T-cell (primary cell): Measurements from ENCODE around the gene KRTAP5-5. TPM values are rescaled to one million over a fixed set of nuclear protein-coding genes. Genes with fewer than 3 reads are reported as not detected.
"Not testable (repeated sequence)": the region's sequence is repeated elsewhere in the genome, so short reads cannot be mapped to it uniquely, and the experiment has no call there.

Experiments
- ATAC-seq, 4 experiments: fragments of 200-7000 bp in 3 of 4; fragments of 150-1000 bp in 1 of 4; cut with Tn5 transposase; replicated peaks in 1 of 4; 1 replicate in 3 of 4; 2 replicates in 1 of 4; pipeline ENCODE4 v1.10.0; 2021; ENCODE audit warnings: moderate library complexity in 3 of 4, mild to moderate bottlenecking in 2 of 4, moderate number of reproducible peaks in 1 of 4
- CTCF ChIA-PET, 2 donors: fragments of 300-600 bp; sonication (Branson Sonifier 250); formaldehyde crosslinking; loops; one replicate each; lab custom pipeline; 2022; ENCODE audit warnings: antibody characterized with exemption in 2 of 2; lab: Charles Lee
- POLR2A ChIA-PET, 2 donors: fragments of 300-600 bp; sonication (Branson Sonifier 250); formaldehyde crosslinking; loops; one replicate each; lab custom pipeline; 2022; ENCODE audit warnings: antibody characterized with exemption in 2 of 2; lab: Charles Lee
- DNase-seq, 35 experiments: peaks; one replicate each; pipeline versions ENCODE4 v3.0.0 to v3.0.0-alpha.2; 2013 to 2023
- H3K27ac ChIP-seq: one replicate; pipeline ENCODE4 v1.5.1; 2013; ENCODE audit warnings: low read length
- H3K27me3 ChIP-seq, 2 experiments: replicated peaks in 1 of 2; 1 replicate in 1 of 2; 2 replicates in 1 of 2; pipeline versions ENCODE4 v1.6.1 to v1.7.0; 2013; ENCODE audit warnings: low read length in 1 of 2, mixed read lengths in 1 of 2; ENCODE audit not compliant: control insufficient read depth in 2 of 2, insufficient read depth in 2 of 2; ENCODE audit errors: extremely low read depth in 1 of 2
- H3K36me3 ChIP-seq, 2 donors: 1 replicate in 1 of 2; 2 replicates in 1 of 2; pipeline versions ENCODE4 v1.6.1 to v1.7.0; 2013; ENCODE audit warnings: low read length in 1 of 2; ENCODE audit not compliant: control insufficient read depth in 2 of 2, insufficient read depth in 1 of 2; ENCODE audit errors: extremely low read depth in 1 of 2
- H3K4me1 ChIP-seq, 2 experiments: 1 replicate in 1 of 2; 2 replicates in 1 of 2; pipeline versions ENCODE4 v1.6.1 to v1.7.0; 2013; ENCODE audit warnings: low read length in 2 of 2, mixed read lengths in 1 of 2; ENCODE audit not compliant: insufficient read depth in 2 of 2, control insufficient read depth in 1 of 2; ENCODE audit errors: extremely low read depth in 1 of 2
- H3K4me3 ChIP-seq, 2 donors: 1 replicate in 1 of 2; 2 replicates in 1 of 2; pipeline versions ENCODE4 v1.5.1 to v1.7.0; 2013; ENCODE audit warnings: mild to moderate bottlenecking in 2 of 2, low read length in 1 of 2, moderate library complexity in 1 of 2; ENCODE audit not compliant: control insufficient read depth in 1 of 2; ENCODE audit errors: extremely low read depth in 1 of 2
- H3K9me3 ChIP-seq: 2 replicates; pipeline ENCODE4 v1.7.0; 2013
- H3K27ac Mint-ChIP-seq, 2 donors: one replicate each; pipeline ENCODE4 v1.8.0; 2020 to 2021; ENCODE audit warnings: mild to moderate bottlenecking in 2 of 2, mixed read lengths in 2 of 2
- H3K27me3 Mint-ChIP-seq, 2 donors: one replicate each; pipeline ENCODE4 v1.8.0; 2021 to 2022; ENCODE audit warnings: mixed read lengths in 2 of 2
- H3K36me3 Mint-ChIP-seq: one replicate; pipeline ENCODE4 v1.8.0; 2021; ENCODE audit warnings: mixed read lengths
- H3K4me1 Mint-ChIP-seq, 3 donors: one replicate each; pipeline ENCODE4 v1.8.0; 2020 to 2022; ENCODE audit warnings: mixed read lengths in 3 of 3, mild to moderate bottlenecking in 1 of 3
- H3K4me3 Mint-ChIP-seq, 3 donors: one replicate each; pipeline ENCODE4 v1.8.0; 2020 to 2022; ENCODE audit warnings: mild to moderate bottlenecking in 3 of 3, mixed read lengths in 3 of 3, moderate library complexity in 3 of 3
- H3K9me3 Mint-ChIP-seq, 3 donors: one replicate each; pipeline ENCODE4 v1.8.0; 2020 to 2022; ENCODE audit warnings: mixed read lengths in 3 of 3
- WGBS: methylation state at CpG from one replicate; pipeline ENCODE4 v1.1.5; 2013; ENCODE audit warnings: missing lambda C conversion rate; ENCODE audit not compliant: insufficient coverage; 5-methylcytosine and 5-hydroxymethylcytosine counted together
- total RNA-seq, 35 experiments: library from RNA in 6 of 35; stranded (reverse) in 6 of 35; fragments of 120-200 nt in 1 of 35; gene quantifications; one replicate each; pipeline versions ENCODE4 v1.2.1 to v1.2.4 and lab custom pipeline; 2013 to 2026

Gene KRTAP5-5
- total RNA-seq, 5 donors from 2014 or later (not counting 1 experiment from before 2014, with no cell fraction given), result not detected

GRCh38 chr11:1667906-1668305 is 38.3 kb downstream of the KRTAP5-5 start:
- 57% methylated on average over 15 of the region's 16 CpGs for WGBS
- POLR2A ChIA-PET, result no interaction called here
- Histone ChIP-seq H3K4me3 (no peak overlapping the region), H3K4me1 (peaks cover 0 to 4% of the 10 kb centered on the region in 2 experiments), H3K27ac (no peak overlapping the region), H3K9me3 (no peaks in the 10 kb centered on the region), H3K36me3 (no peaks in the 10 kb centered on the region), H3K27me3 (peaks cover 0 to 40% of the 10 kb centered on the region in 2 experiments)
- ATAC-seq, result no peak
- peaks cover 0 to 4% (median 2%) of the 10 kb centered on the region in 3 donors for H3K4me1 Mint-ChIP-seq
- no peaks in the 10 kb centered on the region for H3K36me3 Mint-ChIP-seq
- peaks cover 16 to 26% of the 10 kb centered on the region in 2 donors for H3K27me3 Mint-ChIP-seq
- peak overlapping the region in 1 of 2 donors; percentile 46 for H3K27ac Mint-ChIP-seq
- CTCF ChIA-PET, result no interaction called here
- H3K9me3 Mint-ChIP-seq, result no peaks in the 10 kb centered on the region
- no peak overlapping the region for H3K4me3 Mint-ChIP-seq
- no peak for DNase-seq

GRCh38 chr11:1668911-1669473 is 39.4 kb downstream of the KRTAP5-5 start:
- ATAC-seq (peak in 1 of 4 experiments; percentile 28), DNase-seq (no peak)
- no peaks in the 10 kb centered on the region for H3K9me3 Mint-ChIP-seq
- H3K36me3 Mint-ChIP-seq, result no peaks in the 10 kb centered on the region
- H3K27ac Mint-ChIP-seq, result no peak overlapping the region
- H3K27me3 Mint-ChIP-seq, result peaks cover 16 to 26% of the 10 kb centered on the region in 2 donors
- peaks cover 0 to 4% (median 2%) of the 10 kb centered on the region in 3 donors for H3K4me1 Mint-ChIP-seq
- 2% methylated on average over 8 of the region's 13 CpGs for WGBS
- Histone ChIP-seq H3K4me1 (peaks cover 0 to 4% of the 10 kb centered on the region in 2 experiments), H3K36me3 (no peaks in the 10 kb centered on the region), H3K9me3 (no peaks in the 10 kb centered on the region), H3K4me3 (no peak overlapping the region), H3K27me3 (peaks cover 0 to 40% of the 10 kb centered on the region in 2 experiments), H3K27ac (no peak overlapping the region)
- H3K4me3 Mint-ChIP-seq, result no peak overlapping the region
- ChIA-PET CTCF (no interaction called here), POLR2A (no interaction called here)

DNA sequence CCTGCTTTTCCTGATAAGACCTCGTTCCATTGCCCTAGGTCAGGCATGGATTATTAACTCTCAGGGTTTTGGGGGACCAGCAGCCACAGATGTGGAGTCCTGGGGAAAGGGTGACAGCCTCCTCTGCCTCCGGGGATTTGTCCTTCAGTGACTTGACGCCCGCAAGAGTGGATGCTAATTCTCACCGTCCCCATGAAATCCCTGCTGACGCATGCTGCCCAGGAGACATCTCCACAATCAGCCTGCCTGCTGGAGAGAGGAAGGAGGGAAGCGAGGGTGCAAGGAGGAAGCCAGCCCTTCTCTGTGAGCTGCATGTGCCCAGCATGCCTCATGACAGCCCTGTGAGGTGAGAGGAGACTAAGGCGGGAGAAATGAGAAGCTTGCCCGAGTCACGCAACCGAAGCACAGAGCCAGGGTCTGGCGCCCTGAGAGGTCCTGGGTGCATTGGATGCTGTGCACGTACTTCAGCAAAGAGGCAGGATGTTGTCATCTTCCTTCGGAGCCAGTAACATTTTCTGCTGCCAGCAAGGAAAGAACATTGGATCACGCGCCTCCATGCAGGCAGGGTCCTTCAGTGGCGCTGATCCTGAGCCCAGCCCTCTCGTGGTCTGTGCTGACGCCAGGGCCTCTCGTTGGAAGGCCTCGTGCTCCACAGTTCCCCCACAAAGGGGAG is 40.1 kb downstream of the KRTAP5-5 start:
- Histone ChIP-seq H3K27ac (no peak overlapping the region), H3K4me1 (peaks cover 0 to 4% of the 10 kb centered on the region in 2 experiments), H3K4me3 (no peak overlapping the region), H3K36me3 (no peaks in the 10 kb centered on the region), H3K27me3 (peaks cover 0 to 45% of the 10 kb centered on the region in 2 experiments), H3K9me3 (no peaks in the 10 kb centered on the region)
- no peak overlapping the region for H3K27ac Mint-ChIP-seq
- WGBS, result 57% methylated on average over 19 of the region's 21 CpGs
- CTCF ChIA-PET, result no interaction called here
- H3K4me3 Mint-ChIP-seq, result no peak overlapping the region
- POLR2A ChIA-PET, result no interaction called here
- H3K9me3 Mint-ChIP-seq, result no peaks in the 10 kb centered on the region
- peaks cover 0 to 4% (median 2%) of the 10 kb centered on the region in 3 donors for H3K4me1 Mint-ChIP-seq
- no peaks in the 10 kb centered on the region for H3K36me3 Mint-ChIP-seq
- peaks cover 16 to 33% of the 10 kb centered on the region in 2 donors for H3K27me3 Mint-ChIP-seq
- ATAC-seq (no peak), DNase-seq (no peak)

DNA sequence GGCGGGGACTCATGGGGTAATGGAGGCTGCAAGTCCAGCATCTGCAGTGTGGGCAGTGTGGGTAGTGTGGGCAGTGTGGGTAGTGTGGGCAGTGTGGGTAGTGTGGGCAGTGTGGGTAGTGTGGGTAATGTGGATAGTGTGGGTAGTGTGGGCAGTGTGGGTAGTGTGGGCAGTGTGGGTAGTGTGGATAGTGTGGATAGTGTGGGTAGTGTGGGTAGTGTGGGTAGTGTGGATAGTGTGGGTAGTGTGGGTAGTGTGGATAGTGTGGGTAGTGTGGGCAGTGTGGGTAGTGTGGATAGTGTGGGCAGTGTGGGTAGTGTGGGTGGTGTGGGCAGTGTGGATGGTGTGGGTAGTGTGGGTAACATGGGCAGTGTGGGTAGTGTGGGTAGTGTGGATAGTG is 40.9 kb downstream of the KRTAP5-5 start:
- 100% methylated on average over 1 of the region's 1 CpG for WGBS
- H3K9me3 ChIP-seq, H3K4me3 ChIP-seq, ATAC-seq, H3K9me3 Mint-ChIP-seq, H3K27ac Mint-ChIP-seq, POLR2A ChIA-PET, CTCF ChIA-PET, H3K4me3 Mint-ChIP-seq, H3K4me1 Mint-ChIP-seq, H3K36me3 ChIP-seq, H3K27ac ChIP-seq, H3K4me1 ChIP-seq, H3K36me3 Mint-ChIP-seq, DNase-seq: not testable (repeated sequence)
- peaks cover 0 to 48% of the 10 kb centered on the region in 2 experiments for H3K27me3 ChIP-seq
- H3K27me3 Mint-ChIP-seq, result peaks cover 16 to 36% of the 10 kb centered on the region in 2 donors

DNA sequence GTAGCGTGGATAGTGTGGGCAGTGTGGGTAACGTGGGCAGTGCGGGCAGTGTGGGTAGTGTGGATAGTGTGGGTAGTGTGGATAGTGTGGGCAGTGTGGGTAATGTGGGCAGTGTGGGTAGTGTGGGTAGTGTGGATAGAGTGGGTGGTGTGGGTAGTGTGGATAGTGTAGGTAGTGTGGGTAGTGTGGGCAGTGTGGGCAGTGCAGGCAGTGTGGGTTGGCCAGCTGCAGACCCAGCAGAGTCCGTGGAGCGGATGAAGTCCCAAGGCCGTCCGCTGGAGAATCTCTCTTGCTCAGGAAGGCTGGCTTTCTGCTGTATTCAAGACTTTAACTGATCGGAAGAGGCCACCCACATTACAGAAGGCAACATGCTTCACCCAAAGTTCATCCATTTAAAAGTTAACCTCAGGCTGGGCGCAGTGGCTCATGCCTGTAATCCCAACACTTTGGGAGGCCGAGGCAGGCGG is 41.4 kb downstream of the KRTAP5-5 start:
- H3K36me3 Mint-ChIP-seq, result no peaks in the 10 kb centered on the region
- WGBS, result 60% methylated on average over 5 of the region's 11 CpGs
- POLR2A ChIA-PET, result no interaction called here
- Histone ChIP-seq H3K36me3 (no peaks in the 10 kb centered on the region), H3K4me1 (peaks cover 0 to 4% of the 10 kb centered on the region in 2 experiments), H3K27me3 (peaks cover 0 to 48% of the 10 kb centered on the region in 2 experiments), H3K4me3 (no peak overlapping the region), H3K27ac (no peak overlapping the region), H3K9me3 (no peaks in the 10 kb centered on the region)
- ATAC-seq (no peak), DNase-seq (no peak)
- no peak overlapping the region for H3K4me3 Mint-ChIP-seq
- CTCF ChIA-PET, result no interaction called here
- H3K27ac Mint-ChIP-seq, result no peak overlapping the region
- peaks cover 20 to 39% of the 10 kb centered on the region in 2 donors for H3K27me3 Mint-ChIP-seq
- H3K9me3 Mint-ChIP-seq, result no peaks in the 10 kb centered on the region
- H3K4me1 Mint-ChIP-seq, result peaks cover 0 to 4% (median 2%) of the 10 kb centered on the region in 3 donors

- H3K27ac Mint-ChIP-seq, result no peak overlapping the region
- POLR2A ChIA-PET, result no interaction called here
- CTCF ChIA-PET, result no interaction called here
- H3K36me3 Mint-ChIP-seq, result no peaks in the 10 kb centered on the region
- no peak overlapping the region for H3K27ac ChIP-seq
- WGBS, result 60% methylated on average over 4 of the region's 11 CpGs
- ATAC-seq (no peak), DNase-seq (no peak)
- peaks cover 0 to 48% of the 10 kb centered on the region in 2 experiments for H3K27me3 ChIP-seq
- H3K4me1 ChIP-seq, result peaks cover 0 to 4% of the 10 kb centered on the region in 2 experiments
- H3K36me3 ChIP-seq, result no peaks in the 10 kb centered on the region
- no peak overlapping the region for H3K4me3 Mint-ChIP-seq
- H3K9me3 ChIP-seq, result no peaks in the 10 kb centered on the region
- H3K9me3 Mint-ChIP-seq, result no peaks in the 10 kb centered on the region
- H3K4me1 Mint-ChIP-seq, result peaks cover 0 to 4% (median 2%) of the 10 kb centered on the region in 3 donors
- H3K4me3 ChIP-seq, result no peak overlapping the region
- peaks cover 25 to 44% of the 10 kb centered on the region in 2 donors for H3K27me3 Mint-ChIP-seq
Observed at GRCh38 chr11:1671658-1672057, 42.1 kb downstream of the KRTAP5-5 start.
